ENCODE measurements around the gene CDK17.

- TF ChIP-seq POLR2A (IDR thresholded peaks at IDR 0.05; ENCODE audit: low read depth, low read length) (no peak), POLR2AphosphoS5 (IDR thresholded peaks at IDR 0.05; ENCODE audit: low read depth, low read length) (no peak)
Observed at GRCh38 chr12:96359328-96359727, 40.9 kb downstream of the CDK17 start.

All from GM12892 (cell line).